ENCODE results near the gene PAXX.

Gene PAXX

GRCh38 chr9:137041124-137041523, 48.9 kb downstream of the PAXX start:
- no peak for TF ChIP-seq CTCF (IDR thresholded peaks at IDR 0.05; ENCODE audit: extremely low read depth, missing control alignments)
- DNase-seq (ENCODE audit: low spot score), result no peak

- TF ChIP-seq CTCF (IDR thresholded peaks at IDR 0.05; ENCODE audit: extremely low read depth, missing control alignments), result no peak
- no peak for DNase-seq (ENCODE audit: low spot score)
Measured at GRCh38 chr9:137042751-137043727, 50.8 kb downstream of the PAXX start.
